HAP-1 (cell line): ENCODE measurements around the gene NCF2.

ENCODE experiments used
- DNase-seq, 2 experiments: peaks; one replicate each; pipeline ENCODE4 v3.0.0-alpha.2; 2016 to 2020; ENCODE audit warnings: low spot score in 2 of 2
- H3K27me3 ChIP-seq: fragments of 250-450 bp; sonication (Bioruptor Pico); 2 replicates; pipeline ENCODE4 v1.5.1; 2020; ENCODE audit warnings: low read depth, mild to moderate bottlenecking, moderate library complexity
- H3K36me3 ChIP-seq: fragments of 250-450 bp; sonication (Bioruptor Pico); replicated peaks from 2 replicates; pipeline ENCODE4 v1.5.1; 2020; ENCODE audit warnings: mild to moderate bottlenecking
- H3K4me1 ChIP-seq: fragments of 250-450 bp; sonication (Bioruptor Pico); 2 replicates; pipeline ENCODE4 v1.5.1; 2020; ENCODE audit warnings: mild to moderate bottlenecking
- H3K4me3 ChIP-seq: fragments of 250-450 bp; sonication (Bioruptor Pico); 2 replicates; pipeline ENCODE4 v1.5.1; 2020; ENCODE audit warnings: mild to moderate bottlenecking, moderate library complexity
- H3K9me3 ChIP-seq: fragments of 250-450 bp; sonication (Bioruptor Pico); 2 replicates; pipeline ENCODE4 v1.5.1; 2020; ENCODE audit warnings: mild to moderate bottlenecking, moderate library complexity
- in situ Hi-C: fragments of 300-500 bp; cut with MboI; formaldehyde crosslinking; loops from 3 replicates; pipeline ENCODE4 v1.14.3; 2020; ENCODE audit warnings: low sequenced_read_pairs, inconsistent platforms, mixed read lengths

Gene NCF2

GRCh38 chr1:183588827-183589226 is 1.4 kb downstream of the NCF2 start:
- Histone ChIP-seq H3K9me3 (no peaks in the 10 kb centered on the region), H3K27me3 (no peaks in the 10 kb centered on the region), H3K4me3 (no peak overlapping the region), H3K36me3 (no peaks in the 10 kb centered on the region), H3K4me1 (peaks cover 3% of the 10 kb centered on the region; the same call in 1 of the 2 replicates)
- DNase-seq, result no peak
- in situ Hi-C loops, result no loop called here

GRCh38 chr1:183586926-183587325 is 3.3 kb downstream of the NCF2 start:
- Histone ChIP-seq H3K4me1 (no peaks in the 10 kb centered on the region), H3K36me3 (no peaks in the 10 kb centered on the region)

GRCh38 chr1:183586455-183586854 is 3.8 kb downstream of the NCF2 start:
- H3K36me3 ChIP-seq, result no peaks in the 10 kb centered on the region
- in situ Hi-C loops, result no loop called here
- no peaks in the 10 kb centered on the region for H3K27me3 ChIP-seq
- H3K9me3 ChIP-seq, result no peaks in the 10 kb centered on the region
- no peak for DNase-seq
- no peak overlapping the region for H3K4me3 ChIP-seq
- H3K4me1 ChIP-seq, result no peaks in the 10 kb centered on the region

More at GRCh38 chr1:183586926-183587325, 3.3 kb downstream of the NCF2 start:
- Histone ChIP-seq H3K9me3 (no peaks in the 10 kb centered on the region), H3K4me3 (no peak overlapping the region), H3K27me3 (no peaks in the 10 kb centered on the region)
- in situ Hi-C loops, result no loop called here
- no peak for DNase-seq

- no peak for DNase-seq
- H3K4me1 ChIP-seq, result no peaks in the 10 kb centered on the region
These were observed 5.2 kb downstream of the NCF2 start for GRCh38 chr1:183585038-183585437.

GRCh38 chr1:183584147-183584546 is 6.1 kb downstream of the NCF2 start:
- in situ Hi-C loops, result no loop called here
- H3K4me1 ChIP-seq, result no peaks in the 10 kb centered on the region
- DNase-seq, result no peak
- no peaks in the 10 kb centered on the region for H3K36me3 ChIP-seq
- H3K27me3 ChIP-seq, result no peaks in the 10 kb centered on the region
- no peak overlapping the region for H3K4me3 ChIP-seq
- no peaks in the 10 kb centered on the region for H3K9me3 ChIP-seq

More at GRCh38 chr1:183585038-183585437, 5.2 kb downstream of the NCF2 start:
- Histone ChIP-seq H3K9me3 (no peaks in the 10 kb centered on the region), H3K27me3 (no peaks in the 10 kb centered on the region), H3K36me3 (no peaks in the 10 kb centered on the region), H3K4me3 (no peak overlapping the region)
- in situ Hi-C loops, result no loop called here

GRCh38 chr1:183583466-183583865 is 6.8 kb downstream of the NCF2 start:
- Histone ChIP-seq H3K4me1 (no peaks in the 10 kb centered on the region), H3K27me3 (no peaks in the 10 kb centered on the region), H3K4me3 (no peak overlapping the region), H3K36me3 (no peaks in the 10 kb centered on the region), H3K9me3 (no peaks in the 10 kb centered on the region)
- in situ Hi-C loops, result no loop called here
- no peak for DNase-seq

GRCh38 chr1:183582021-183582713 is 8.1 kb downstream of the NCF2 start:
- Histone ChIP-seq H3K9me3 (no peaks in the 10 kb centered on the region), H3K27me3 (no peaks in the 10 kb centered on the region)

GRCh38 chr1:183580281-183580682 is 10.0 kb downstream of the NCF2 start:
- Histone ChIP-seq H3K9me3 (no peaks in the 10 kb centered on the region), H3K4me1 (no peaks in the 10 kb centered on the region), H3K4me3 (no peak overlapping the region), H3K36me3 (no peaks in the 10 kb centered on the region), H3K27me3 (no peaks in the 10 kb centered on the region)
- in situ Hi-C loops, result no loop called here
- peak; percentile 23 to 44 for DNase-seq

More at GRCh38 chr1:183582021-183582713, 8.1 kb downstream of the NCF2 start:
- no peak for DNase-seq
- H3K36me3 ChIP-seq, result no peaks in the 10 kb centered on the region
- H3K4me1 ChIP-seq, result no peaks in the 10 kb centered on the region
- H3K4me3 ChIP-seq, result no peak overlapping the region
- in situ Hi-C loops, result no loop called here

- no peak for DNase-seq
- in situ Hi-C loops, result no loop called here
- no peaks in the 10 kb centered on the region for H3K36me3 ChIP-seq
- H3K4me3 ChIP-seq, result no peak overlapping the region
- no peaks in the 10 kb centered on the region for H3K4me1 ChIP-seq
- no peaks in the 10 kb centered on the region for H3K27me3 ChIP-seq
- H3K9me3 ChIP-seq, result no peaks in the 10 kb centered on the region
These were observed 11.4 kb downstream of the NCF2 start for GRCh38 chr1:183578856-183579255.

GRCh38 chr1:183577897-183578465 is 12.3 kb downstream of the NCF2 start:
- in situ Hi-C loops, result no loop called here
- no peaks in the 10 kb centered on the region for H3K4me1 ChIP-seq

GRCh38 chr1:183576537-183576936 is 13.7 kb downstream of the NCF2 start:
- in situ Hi-C loops, result no loop called here
- H3K4me3 ChIP-seq, result no peak overlapping the region
- H3K36me3 ChIP-seq, result no peaks in the 10 kb centered on the region

More at GRCh38 chr1:183577897-183578465, 12.3 kb downstream of the NCF2 start:
- Histone ChIP-seq H3K9me3 (no peaks in the 10 kb centered on the region), H3K36me3 (no peaks in the 10 kb centered on the region), H3K27me3 (no peaks in the 10 kb centered on the region), H3K4me3 (no peak overlapping the region)
- no peak for DNase-seq

GRCh38 chr1:183575606-183576005 is 14.7 kb downstream of the NCF2 start:
- no peaks in the 10 kb centered on the region for H3K4me1 ChIP-seq
- H3K27me3 ChIP-seq, result no peaks in the 10 kb centered on the region
- H3K4me3 ChIP-seq, result no peak overlapping the region
- in situ Hi-C loops, result no loop called here
- H3K36me3 ChIP-seq, result no peaks in the 10 kb centered on the region
- no peak for DNase-seq
- no peaks in the 10 kb centered on the region for H3K9me3 ChIP-seq

More at GRCh38 chr1:183576537-183576936, 13.7 kb downstream of the NCF2 start:
- no peaks in the 10 kb centered on the region for H3K4me1 ChIP-seq
- no peaks in the 10 kb centered on the region for H3K9me3 ChIP-seq
- no peak for DNase-seq
- no peaks in the 10 kb centered on the region for H3K27me3 ChIP-seq

GRCh38 chr1:183572721-183573120 is 17.5 kb downstream of the NCF2 start:
- H3K4me3 ChIP-seq, result no peak overlapping the region
- no peaks in the 10 kb centered on the region for H3K9me3 ChIP-seq
- DNase-seq, result no peak
- H3K27me3 ChIP-seq, result no peaks in the 10 kb centered on the region
- in situ Hi-C loops, result no loop called here
- H3K4me1 ChIP-seq, result no peaks in the 10 kb centered on the region
- no peaks in the 10 kb centered on the region for H3K36me3 ChIP-seq

- Histone ChIP-seq H3K9me3 (no peaks in the 10 kb centered on the region), H3K4me3 (no peak overlapping the region), H3K4me1 (no peaks in the 10 kb centered on the region), H3K36me3 (no peaks in the 10 kb centered on the region), H3K27me3 (no peaks in the 10 kb centered on the region)
- in situ Hi-C loops, result no loop called here
- DNase-seq, result no peak
These were observed 18.5 kb downstream of the NCF2 start for GRCh38 chr1:183571678-183572268.
